ENCODE results near the gene PIGQ. TPM values are rescaled to one million over a fixed set of nuclear protein-coding genes. Genes with fewer than 3 reads are reported as not detected.

Gene PIGQ
- total RNA-seq (2016; rRNA removed; fragmentation: Illumina TruSeq; extraction: Trizol): 8.4 and 19.7 TPM in 2 replicates
- 7.5 and 10.0 TPM in 2 replicates for total RNA-seq (2016; cell fraction: cytosol; rRNA removed; fragmentation: Illumina TruSeq; extraction: Trizol; ENCODE audit: low read depth)
- total RNA-seq (2016; cell fraction: insoluble cytoplasmic fraction; rRNA removed; fragmentation: Illumina TruSeq; extraction: Trizol): 7.4 and 18.9 TPM in 2 replicates
- 13.0 and 18.2 TPM in 2 replicates for total RNA-seq (2016; cell fraction: membrane; rRNA removed; fragmentation: Illumina TruSeq; extraction: Trizol)
- total RNA-seq (2016; cell fraction: nucleus; rRNA removed; fragmentation: Illumina TruSeq; extraction: Trizol): 16.8 and 19.0 TPM in 2 replicates
- 7.7 and 13.6 TPM in 2 replicates for polyA plus RNA-seq (2011; rRNA removed)
- 7.2 and 11.6 TPM in 2 replicates for polyA plus RNA-seq (2011; cell fraction: cytosol; rRNA removed)
- 70.8 and 80.2 TPM in 2 replicates for polyA plus RNA-seq (2011; cell fraction: nucleus; rRNA removed)
- polyA plus RNA-seq (2012): 6.7 and 8.5 TPM in 2 replicates
- 6.3 and 7.2 TPM in 2 replicates for polyA plus RNA-seq (2016; cell fraction: cytosol; fragmentation: Illumina TruSeq; extraction: Trizol; ENCODE audit: low read depth)
- polyA plus RNA-seq (2016; cell fraction: insoluble cytoplasmic fraction; fragmentation: Illumina TruSeq; extraction: Trizol; ENCODE audit: low read depth): 6.9 and 8.3 TPM in 2 replicates
- 10.4 and 10.8 TPM in 2 replicates for polyA plus RNA-seq (2016; cell fraction: membrane; fragmentation: Illumina TruSeq; extraction: Trizol; ENCODE audit: low read depth)
- 31.7 and 36.7 TPM in 2 replicates for polyA plus RNA-seq (2016; cell fraction: nucleus; fragmentation: Illumina TruSeq; extraction: Trizol; ENCODE audit: insufficient read depth, low read depth)
- 38.0 and 89.1 TPM in 2 replicates for polyA minus RNA-seq (2011; rRNA and poly(A)+ RNA removed; ENCODE audit: low replicate concordance)
- 8.1 and 11.1 TPM in 2 replicates for polyA minus RNA-seq (2011; cell fraction: cytosol; rRNA and poly(A)+ RNA removed)
- 13.6 and 14.0 TPM in 2 replicates for polyA minus RNA-seq (2011; cell fraction: nucleus; rRNA and poly(A)+ RNA removed)
- Bru-seq, nascent RNA: percentile 46 among the genes with signal in this experiment
- percentile 49 among the genes with signal in this experiment for BruChase-seq, experiment 1, labeled RNA remaining after a 6-hour chase
- BruChase-seq, experiment 2, labeled RNA remaining after a 2-hour chase: percentile 44 among the genes with signal in this experiment
- long read RNA-seq, experiment 1, transcript PIGQ-203 (11 exons, 3,006 nt): major isoform, 5 of 18 reads
- long read RNA-seq, experiment 1, partial matches to known transcripts: 3 of 18 reads
- long read RNA-seq, experiment 1, other reads (novel, unspliced or antisense): 3 of 18 reads
- long read RNA-seq, experiment 2, transcript PIGQ-203 (11 exons, 3,006 nt): minor isoform, 7 of 62 reads
- long read RNA-seq, experiment 2, transcript PIGQ-216 (1 exons, 1,046 nt): major isoform, 13 of 62 reads
- long read RNA-seq, experiment 2, partial matches to known transcripts: 8 of 62 reads
- long read RNA-seq, experiment 2, other reads (novel, unspliced or antisense): 25 of 62 reads

GRCh38 chr16:569445-570254, at the start of gene PIGQ:
Gene PIGQ (plus strand): TSS chr16:569968. CDS start chr16:574075, 4,107 bp downstream.
- DNase-seq (ENCODE audit: low spot score): peak; percentile 70
- H2AFZ ChIP-seq (ENCODE audit: low read length): no peak within 1 kb of the TSS
- H3K4me2 ChIP-seq (ENCODE audit: low read depth, low read length): peak within 1 kb of the TSS; percentile 91
- H3K79me2 ChIP-seq (ENCODE audit: insufficient read depth, low read length): peaks cover 7% of the 10 kb centered on the region
- BruUV-seq (replicated peaks): no TSS peak
- peaks cover 4 to 17% of the 10 kb centered on the region in 2 experiments for H3K27me3 ChIP-seq (ENCODE audit: control insufficient read depth in 1 of 2, insufficient read depth in 2 of 2, low read length in 2 of 2)
- ChIA-PET POLR2A (interaction anchor here (1.7 to 2.0 kb wide), 2 partner anchors 11 to 43 kb away, joined by 4 to 8 read pairs; partner anchors contain the start of gene CAPN15), CTCF (ENCODE audit: low intra/inter-chr PET ratio, low total read pairs) (no interaction called here)
- H3K9me3 ChIP-seq (ENCODE audit: low read length): no peaks in the 10 kb centered on the region
- peak; percentile 70 for ATAC-seq
- intact Hi-C loops (cut with micrococcal nuclease; ENCODE audit: unreplicated experiment) (loop anchor here (5.0 kb wide), 1 partner anchor 37 kb away; no protein-coding TSS in a partner anchor), in situ Hi-C loops (cut with HindIII; ENCODE audit: extremely low pct_ligation_motif_present, low pct_unique_long_range_greater_than_20kb) (no loop called here)
- FAIRE-seq: no peak
- H3K4me1 ChIP-seq (ENCODE audit: insufficient read depth, low read length): peaks cover 56% of the 10 kb centered on the region
- peak within 1 kb of the TSS; percentile 79 for H3K27ac ChIP-seq (ENCODE audit: extremely low read length, insufficient read depth, low read length)
- WGBS (ENCODE audit: low lambda C conversion rate): 0% methylated on average over 1 of the region's 87 CpGs
- peak within 1 kb of the TSS; percentile 80 for H3K9ac ChIP-seq (ENCODE audit: insufficient read depth, low read depth, low read length)
- peak within 1 kb of the TSS; percentile 88 to 97 (median 92) for H3K4me3 ChIP-seq (replicated peaks in 1 of 3; ENCODE audit: insufficient read depth in 1 of 3, low read depth in 2 of 3, low read length in 3 of 3)
- peaks cover 1 to 5% of the 10 kb centered on the region in 2 experiments; a peak in 1 of 5 replicates for H3K36me3 ChIP-seq (replicated peaks in 1 of 2; ENCODE audit: control insufficient read depth in 1 of 2, insufficient read depth in 2 of 2, low read length in 2 of 2)
- no peaks in the 10 kb centered on the region for H4K20me1 ChIP-seq (ENCODE audit: insufficient read depth, low read length)
- TF ChIP-seq SAP130 (CRISPR knock-in tag; IDR thresholded peaks at IDR 0.05; ENCODE audit: low read depth) (peak; percentile 91), YY1 (IDR thresholded peaks at IDR 0.05; ENCODE audit: insufficient read depth, insufficient replicate concordance, low read depth, low read length) (peak; percentile 12), MYC (CRISPR knock-in tag; IDR thresholded peaks at IDR 0.05; ENCODE audit: borderline replicate concordance) (0 out of 2 replicates have a peak, but pooled peaks have one; percentile 35), GABPA (IDR thresholded peaks at IDR 0.05; ENCODE audit: low read depth, low read length) (peak; percentile 78), GABPA (CRISPR knock-in tag; IDR thresholded peaks at IDR 0.05; ENCODE audit: low read depth) (peak; percentile 52), HDAC2 (CRISPR knock-in tag; IDR thresholded peaks at IDR 0.05) (0 out of 2 replicates have a peak, but pooled peaks have one; percentile 3), ZNF891 (CRISPR knock-in tag; IDR thresholded peaks at IDR 0.05) (peak; percentile 48; the same call in 1 of the 2 replicates), TFDP2 (CRISPR knock-in tag; IDR thresholded peaks at IDR 0.05) (peak; percentile 48), RXRA (CRISPR knock-in tag; IDR thresholded peaks at IDR 0.05) (peak; percentile 20; the same call in 1 of the 2 replicates), ZFY (CRISPR knock-in tag; IDR thresholded peaks at IDR 0.05) (peak; percentile 78)
- TF ChIP-seq, protein P1, sequence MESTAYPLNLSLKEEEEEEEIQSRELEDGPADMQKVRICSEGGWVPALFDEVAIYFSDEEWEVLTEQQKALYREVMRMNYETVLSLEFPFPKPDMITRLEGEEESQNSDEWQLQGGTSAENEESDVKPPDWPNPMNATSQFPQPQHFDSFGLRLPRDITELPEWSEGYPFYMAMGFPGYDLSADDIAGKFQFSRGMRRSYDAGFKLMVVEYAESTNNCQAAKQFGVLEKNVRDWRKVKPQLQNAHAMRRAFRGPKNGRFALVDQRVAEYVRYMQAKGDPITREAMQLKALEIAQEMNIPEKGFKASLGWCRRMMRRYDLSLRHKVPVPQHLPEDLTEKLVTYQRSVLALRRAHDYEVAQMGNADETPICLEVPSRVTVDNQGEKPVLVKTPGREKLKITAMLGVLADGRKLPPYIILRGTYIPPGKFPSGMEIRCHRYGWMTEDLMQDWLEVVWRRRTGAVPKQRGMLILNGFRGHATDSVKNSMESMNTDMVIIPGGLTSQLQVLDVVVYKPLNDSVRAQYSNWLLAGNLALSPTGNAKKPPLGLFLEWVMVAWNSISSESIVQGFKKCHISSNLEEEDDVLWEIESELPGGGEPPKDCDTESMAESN (CRISPR knock-in tag; conservative IDR thresholded peaks at IDR 0.05): 0 out of 2 replicates have a peak, but pooled peaks have one; percentile 30
- TF ChIP-seq, protein P2, sequence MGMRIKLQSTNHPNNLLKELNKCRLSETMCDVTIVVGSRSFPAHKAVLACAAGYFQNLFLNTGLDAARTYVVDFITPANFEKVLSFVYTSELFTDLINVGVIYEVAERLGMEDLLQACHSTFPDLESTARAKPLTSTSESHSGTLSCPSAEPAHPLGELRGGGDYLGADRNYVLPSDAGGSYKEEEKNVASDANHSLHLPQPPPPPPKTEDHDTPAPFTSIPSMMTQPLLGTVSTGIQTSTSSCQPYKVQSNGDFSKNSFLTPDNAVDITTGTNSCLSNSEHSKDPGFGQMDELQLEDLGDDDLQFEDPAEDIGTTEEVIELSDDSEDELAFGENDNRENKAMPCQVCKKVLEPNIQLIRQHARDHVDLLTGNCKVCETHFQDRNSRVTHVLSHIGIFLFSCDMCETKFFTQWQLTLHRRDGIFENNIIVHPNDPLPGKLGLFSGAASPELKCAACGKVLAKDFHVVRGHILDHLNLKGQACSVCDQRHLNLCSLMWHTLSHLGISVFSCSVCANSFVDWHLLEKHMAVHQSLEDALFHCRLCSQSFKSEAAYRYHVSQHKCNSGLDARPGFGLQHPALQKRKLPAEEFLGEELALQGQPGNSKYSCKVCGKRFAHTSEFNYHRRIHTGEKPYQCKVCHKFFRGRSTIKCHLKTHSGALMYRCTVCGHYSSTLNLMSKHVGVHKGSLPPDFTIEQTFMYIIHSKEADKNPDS (CRISPR knock-in tag; IDR thresholded peaks at IDR 0.05): 0 out of 2 replicates have a peak, but pooled peaks have one; percentile 6

Data from HepG2 (cell line).